Activated CD4-positive, CD25-positive, alpha-beta regulatory T cell treated with anti-CD3 and anti-CD28 coated beads, Interleukin-2, amount 50 U/mL, for 24 hours (primary cell): Measurements from ENCODE around the gene MAML2.

Experiments
- ATAC-seq, 2 donors: fragments of 150-1000 bp; cut with Tn5 transposase; one replicate each; pipeline ENCODE4 v1.10.0; 2021; ENCODE audit warnings: mild to moderate bottlenecking in 1 of 2, moderate library complexity in 1 of 2

The MAML2 gene

GRCh38 chr11:96149743-96150555 lies 193.0 kb downstream of the MAML2 start:
- ATAC-seq, result peak; percentile 80 to 88

GRCh38 chr11:96147906-96148486 lies 195.0 kb downstream of the MAML2 start:
- ATAC-seq, result no peak

- ATAC-seq, result no peak
Observed at GRCh38 chr11:96147186-96147585, 195.8 kb downstream of the MAML2 start.

GRCh38 chr11:96146765-96147164 lies 196.2 kb downstream of the MAML2 start:
- no peak for ATAC-seq

- no peak for ATAC-seq
Observed at GRCh38 chr11:96145163-96145585, 197.8 kb downstream of the MAML2 start.

- no peak for ATAC-seq
Observed at GRCh38 chr11:96144553-96144952, 198.4 kb downstream of the MAML2 start.

- no peak for ATAC-seq
Observed at GRCh38 chr11:96143041-96143521, 199.9 kb downstream of the MAML2 start.

GRCh38 chr11:96141626-96142025 lies 201.4 kb downstream of the MAML2 start:
- no peak for ATAC-seq

GRCh38 chr11:96139691-96140090 lies 203.3 kb downstream of the MAML2 start:
- no peak for ATAC-seq

GRCh38 chr11:96137373-96137772 lies 205.6 kb downstream of the MAML2 start:
- no peak for ATAC-seq

- no peak for ATAC-seq
Observed at GRCh38 chr11:96136613-96137298, 206.2 kb downstream of the MAML2 start.

- no peak for ATAC-seq
Observed at GRCh38 chr11:96134602-96135001, 208.4 kb downstream of the MAML2 start.

- peak; percentile 13 to 41 for ATAC-seq
Observed at GRCh38 chr11:96132437-96132836, 210.6 kb downstream of the MAML2 start.

GRCh38 chr11:96130061-96130620 lies 212.9 kb downstream of the MAML2 start:
- ATAC-seq, result no peak

- no peak for ATAC-seq
Observed at GRCh38 chr11:96127596-96127959, 215.4 kb downstream of the MAML2 start.

GRCh38 chr11:96126917-96127595 lies 215.9 kb downstream of the MAML2 start:
- ATAC-seq, result peak; percentile 27 to 46

- ATAC-seq, result no peak
Observed at GRCh38 chr11:96125400-96125799, 217.6 kb downstream of the MAML2 start.

- no peak for ATAC-seq
Observed at GRCh38 chr11:96124155-96124554, 218.8 kb downstream of the MAML2 start.

- peak; percentile 32 to 38 for ATAC-seq
Observed at GRCh38 chr11:96123301-96123700, 219.7 kb downstream of the MAML2 start.

- no peak for ATAC-seq
Observed at GRCh38 chr11:96122601-96123074, 220.4 kb downstream of the MAML2 start.

GRCh38 chr11:96119211-96119610 lies 223.8 kb downstream of the MAML2 start:
- no peak for ATAC-seq

GRCh38 chr11:96116376-96116775 lies 226.6 kb downstream of the MAML2 start:
- no peak for ATAC-seq
